Ishikawa (cell line): ENCODE measurements around the gene PSD4.

Source experiments
- CEBPB ChIP-seq: IDR thresholded peaks from 2 replicates; pipeline ENCODE4 v1.6.1; 2012
- CREB1 ChIP-seq: IDR thresholded peaks from 2 replicates; pipeline ENCODE4 v1.6.1; 2012; ENCODE audit warnings: low read depth
- EGR1 ChIP-seq: IDR thresholded peaks from 2 replicates; pipeline ENCODE4 v1.6.1; 2012
- EP300 ChIP-seq: IDR thresholded peaks from 2 replicates; pipeline ENCODE4 v1.6.1; 2012; ENCODE audit warnings: borderline replicate concordance
- FOXM1 ChIP-seq: IDR thresholded peaks from 2 replicates; pipeline ENCODE4 v1.6.1; 2012; ENCODE audit warnings: low read depth, borderline replicate concordance
- NFIC ChIP-seq: IDR thresholded peaks from 2 replicates; pipeline ENCODE4 v1.6.1; 2012
- RAD21 ChIP-seq: IDR thresholded peaks from 2 replicates; pipeline ENCODE4 v1.6.1; 2012; ENCODE audit warnings: low read depth
- REST ChIP-seq: IDR thresholded peaks from 2 replicates; pipeline ENCODE4 v1.6.1; 2012; ENCODE audit warnings: low read depth, mild to moderate bottlenecking
- TAF1 ChIP-seq: IDR thresholded peaks from 2 replicates; pipeline ENCODE4 v1.6.1; 2012; ENCODE audit warnings: low read depth, mild to moderate bottlenecking
- TCF12 ChIP-seq: IDR thresholded peaks from 2 replicates; pipeline ENCODE4 v1.6.1; 2012; ENCODE audit warnings: low read depth
- TEAD4 ChIP-seq: IDR thresholded peaks from 2 replicates; pipeline ENCODE4 v1.6.1; 2012
- YY1 ChIP-seq: IDR thresholded peaks from 2 replicates; pipeline ENCODE4 v1.6.1; 2012; ENCODE audit warnings: low read depth
- ZBTB7A ChIP-seq: IDR thresholded peaks from 2 replicates; pipeline ENCODE4 v1.6.1; 2012; ENCODE audit warnings: low read depth
- TF ChIP-seq, protein P1 (sequence below): IDR thresholded peaks from 2 replicates; pipeline ENCODE4 v1.6.1; 2012
- TF ChIP-seq, protein P2 (sequence below): IDR thresholded peaks from 2 replicates; pipeline ENCODE4 v1.6.1; 2012

PSD4 gene

DNA sequence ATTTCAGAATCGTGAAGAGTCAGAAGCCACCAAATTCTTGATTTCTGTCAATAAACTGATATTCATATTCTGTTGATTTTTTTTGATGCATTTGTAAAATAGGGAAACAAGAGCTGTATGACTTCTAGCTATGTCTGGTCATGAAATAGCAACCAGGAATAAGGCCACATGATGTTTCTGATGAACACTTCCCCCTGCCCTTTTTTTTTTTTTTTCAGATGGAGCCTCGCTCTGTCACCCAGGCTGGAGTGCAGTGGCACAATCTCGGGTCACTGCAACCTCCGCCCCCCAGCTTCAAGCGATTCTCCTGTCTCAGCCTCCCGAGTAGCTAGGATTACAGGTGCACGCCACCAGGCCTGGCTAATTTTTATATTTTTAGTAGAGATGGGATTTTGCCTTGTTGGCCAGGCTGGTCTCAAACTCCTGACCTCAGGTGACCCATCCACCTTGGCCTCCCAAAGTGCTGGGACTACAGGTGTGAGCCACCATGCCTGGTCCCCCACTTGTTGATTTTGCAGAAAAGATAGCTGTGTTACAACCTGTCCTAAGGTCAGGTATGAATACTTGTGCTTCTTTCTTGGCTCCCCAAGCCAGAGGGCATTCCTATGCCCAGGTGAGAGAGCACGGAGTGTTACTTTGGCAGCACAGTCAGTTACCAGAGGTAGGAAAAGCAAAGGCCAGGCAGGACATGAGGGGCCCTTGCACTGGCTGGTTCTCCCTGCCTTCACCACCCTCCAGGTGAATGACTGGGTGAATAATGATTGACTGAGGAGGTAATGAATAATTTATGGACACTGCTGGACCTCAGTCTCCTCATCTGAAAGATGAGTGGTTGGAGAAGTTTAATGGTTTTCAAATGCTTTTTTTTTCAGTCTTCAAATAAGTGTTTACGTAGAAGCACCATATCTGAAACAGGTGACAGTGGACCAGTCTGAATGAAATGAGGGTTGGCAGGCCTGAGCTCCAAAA lies 65.4 kb downstream of the PSD4 start:
- TF ChIP-seq TEAD4, result no peak
- TF ChIP-seq YY1, result no peak
- no peak for TF ChIP-seq RAD21
- no peak for TF ChIP-seq CEBPB

- TF ChIP-seq, protein P1, sequence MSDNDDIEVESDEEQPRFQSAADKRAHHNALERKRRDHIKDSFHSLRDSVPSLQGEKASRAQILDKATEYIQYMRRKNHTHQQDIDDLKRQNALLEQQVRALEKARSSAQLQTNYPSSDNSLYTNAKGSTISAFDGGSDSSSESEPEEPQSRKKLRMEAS, result no peak
- TF ChIP-seq CREB1 (no peak), EP300 (peak; percentile 4; the same call in 1 of the 2 replicates), EGR1 (no peak), NFIC (peak; percentile 54), TAF1 (no peak), TEAD4 (no peak), FOXM1 (no peak), CEBPB (no peak), ZBTB7A (no peak), REST (no peak)
- TF ChIP-seq, protein P2, sequence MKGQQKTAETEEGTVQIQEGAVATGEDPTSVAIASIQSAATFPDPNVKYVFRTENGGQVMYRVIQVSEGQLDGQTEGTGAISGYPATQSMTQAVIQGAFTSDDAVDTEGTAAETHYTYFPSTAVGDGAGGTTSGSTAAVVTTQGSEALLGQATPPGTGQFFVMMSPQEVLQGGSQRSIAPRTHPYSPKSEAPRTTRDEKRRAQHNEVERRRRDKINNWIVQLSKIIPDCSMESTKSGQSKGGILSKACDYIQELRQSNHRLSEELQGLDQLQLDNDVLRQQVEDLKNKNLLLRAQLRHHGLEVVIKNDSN, result no peak
Measured at GRCh38 chr2:113240150-113240914, 66.6 kb downstream of the PSD4 start.

DNA sequence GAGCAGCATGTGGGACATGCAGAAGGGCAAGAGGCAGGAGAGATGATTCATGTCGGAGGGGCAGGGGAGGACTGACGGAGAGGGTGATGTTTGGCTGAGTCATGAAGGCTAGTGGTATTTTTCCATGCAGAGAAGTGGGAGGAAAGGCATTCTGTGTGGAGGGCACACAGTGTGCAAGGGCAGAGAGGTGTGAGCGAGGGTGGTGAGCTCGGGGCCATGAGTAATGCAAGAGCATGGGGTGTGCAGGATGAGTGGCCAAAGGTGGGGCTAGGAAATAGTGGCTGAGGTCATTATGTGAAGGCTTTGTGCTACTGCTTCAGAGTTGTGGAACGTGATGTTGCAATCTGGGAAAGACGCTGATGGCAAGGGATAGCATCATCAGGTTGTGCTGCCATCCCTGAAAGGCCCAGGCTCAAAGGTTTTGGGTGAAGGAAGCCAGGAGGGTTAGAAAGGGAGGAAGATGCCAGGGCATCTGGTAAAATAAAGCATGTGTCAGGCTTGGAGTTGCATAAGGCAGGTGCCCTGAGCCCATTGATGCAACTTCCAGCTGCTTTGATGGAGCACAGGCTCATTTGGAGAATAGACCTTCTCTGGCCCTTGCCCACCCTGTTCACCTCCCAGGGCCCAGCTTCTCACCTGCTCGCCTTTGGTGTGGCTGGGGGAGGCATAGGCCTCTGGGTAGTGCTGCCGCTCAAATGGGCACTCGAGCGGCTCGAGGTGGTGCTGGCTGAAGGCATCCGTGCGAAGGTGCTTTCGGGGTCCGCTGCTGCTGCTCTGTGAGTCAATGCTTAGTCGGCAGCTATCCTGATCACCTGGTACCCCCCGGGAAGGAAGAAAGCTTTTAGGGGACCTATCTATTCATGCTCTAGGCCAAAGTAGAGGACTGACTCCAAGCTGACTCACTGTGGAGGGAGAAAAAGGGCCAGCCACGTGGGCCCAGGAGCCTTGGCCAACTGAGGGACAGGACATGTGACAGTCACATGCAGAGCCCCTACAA lies 67.4 kb downstream of the PSD4 start:
- TF ChIP-seq EP300 (peak; percentile 73; the same call in 1 of the 2 replicates), RAD21 (no peak), YY1 (no peak), TCF12 (peak; percentile 78), TAF1 (no peak), CEBPB (peak; percentile 94), EGR1 (no peak), TEAD4 (peak; percentile 48), CREB1 (no peak), NFIC (peak; percentile 63), FOXM1 (no peak), REST (no peak), ZBTB7A (no peak)
- TF ChIP-seq, protein P1, result peak; percentile 54; the same call in 1 of the 2 replicates
- TF ChIP-seq, protein P2, result peak; percentile 50; the same call in 1 of the 2 replicates

- TF ChIP-seq NFIC (no peak), FOXM1 (no peak), YY1 (no peak), CEBPB (no peak), ZBTB7A (no peak), EP300 (no peak), RAD21 (no peak), EGR1 (no peak), REST (no peak), CREB1 (no peak), TEAD4 (no peak), TCF12 (no peak), TAF1 (no peak)
- TF ChIP-seq, protein P2, result no peak
- TF ChIP-seq, protein P1, result no peak
Measured at GRCh38 chr2:113242327-113242726, 68.6 kb downstream of the PSD4 start.
